ENCODE measurements around the gene ATG3.

- no peak for TF ChIP-seq CTCF (conservative IDR thresholded peaks at IDR 0.05)
- TF ChIP-seq ZFX (IDR thresholded peaks at IDR 0.05): no peak
Observed at GRCh38 chr3:112593258-112593657, 31.5 kb upstream of the ATG3 start.
